ENCODE measurements around the gene NUDT17. TPM values are rescaled to one million over a fixed set of nuclear protein-coding genes. Genes with fewer than 3 reads are reported as not detected.
A peak's percentile ranks its signal among the peaks of the same experiment; 100 is the strongest.

The NUDT17 gene
- total and polyA plus RNA-seq, 3 donors from 2014 or later = 9.5 to 13.1 (median 9.5) TPM

- intact Hi-C loops (cut with DNase I; ENCODE audit: low total_unique reads) = no loop called here
- no peak for TF ChIP-seq POLR2A (IDR thresholded peaks at IDR 0.05)
- peak in 2 of 3 experiments; percentile 57 to 60 for TF ChIP-seq CTCF (IDR thresholded peaks at IDR 0.05)
- peak overlapping the region; percentile 40 to 76 for H3K27ac ChIP-seq
- peaks cover 5% of the 10 kb centered on the region for H3K4me1 ChIP-seq
- no peaks in the 10 kb centered on the region for H3K9me3 ChIP-seq
- H3K27me3 ChIP-seq = no peaks in the 10 kb centered on the region
- no peaks in the 10 kb centered on the region for H3K36me3 ChIP-seq (ENCODE audit: low read depth, missing control alignments)
- 50 to 55% methylated on average over 2 to 3 of the region's 3 CpGs for WGBS, 2 donors
- peak overlapping the region; percentile 57 to 59 for H3K4me3 ChIP-seq
- no peak for DNase-seq
These were observed 777 bp downstream of the NUDT17 start for GRCh38 chr1:145846201-145846612.

GRCh38 chr1:145847827-145848226, 2.4 kb downstream of the NUDT17 start:
- no peak overlapping the region for H3K4me3 ChIP-seq
- no peaks in the 10 kb centered on the region for H3K27me3 ChIP-seq
- peaks cover 5% of the 10 kb centered on the region for H3K4me1 ChIP-seq
- H3K27ac ChIP-seq = no peak overlapping the region
- intact Hi-C loops (cut with DNase I; ENCODE audit: low total_unique reads) = no loop called here
- no peak for DNase-seq
- no peaks in the 10 kb centered on the region for H3K9me3 ChIP-seq
- 82 to 83% methylated on average over 3 of the region's 3 CpGs for WGBS, 2 donors
- no peak for TF ChIP-seq CTCF (IDR thresholded peaks at IDR 0.05)
- no peak for TF ChIP-seq POLR2A (IDR thresholded peaks at IDR 0.05)
- H3K36me3 ChIP-seq (ENCODE audit: low read depth, missing control alignments) = no peaks in the 10 kb centered on the region

GRCh38 chr1:145849356-145850160, 4.1 kb downstream of the NUDT17 start:
- intact Hi-C loops (cut with DNase I; ENCODE audit: low total_unique reads) = no loop called here
- WGBS, 2 donors = 72 to 75% methylated on average over 15 of the region's 15 CpGs
- H3K4me3 ChIP-seq = no peak overlapping the region
- no peak for DNase-seq
- no peak overlapping the region for H3K27ac ChIP-seq
- H3K27me3 ChIP-seq = no peaks in the 10 kb centered on the region
- H3K4me1 ChIP-seq = peaks cover 5% of the 10 kb centered on the region
- TF ChIP-seq CTCF (IDR thresholded peaks at IDR 0.05) (peak in 1 of 3 experiments; percentile 28), POLR2A (IDR thresholded peaks at IDR 0.05) (no peak)
- no peaks in the 10 kb centered on the region for H3K9me3 ChIP-seq
- no peaks in the 10 kb centered on the region for H3K36me3 ChIP-seq (ENCODE audit: low read depth, missing control alignments)

GRCh38 chr1:145855426-145855948, 10.1 kb downstream of the NUDT17 start:
- H3K27ac ChIP-seq = no peak overlapping the region
- 81 to 83% methylated on average over 7 of the region's 7 CpGs for WGBS, 2 donors
- DNase-seq = no peak
- no peaks in the 10 kb centered on the region for H3K36me3 ChIP-seq (ENCODE audit: low read depth, missing control alignments)
- no peaks in the 10 kb centered on the region for H3K27me3 ChIP-seq
- intact Hi-C loops (cut with DNase I; ENCODE audit: low total_unique reads) = no loop called here
- H3K4me1 ChIP-seq = peaks cover 13% of the 10 kb centered on the region
- no peaks in the 10 kb centered on the region for H3K9me3 ChIP-seq
- H3K4me3 ChIP-seq = no peak overlapping the region
- no peak for TF ChIP-seq CTCF (IDR thresholded peaks at IDR 0.05)
- TF ChIP-seq POLR2A (IDR thresholded peaks at IDR 0.05) = no peak

Data from testis (tissue), 3 donors.